Measurements from ENCODE around the gene RAB30. TPM values are rescaled to one million over a fixed set of nuclear protein-coding genes. Genes with fewer than 3 reads are reported as not detected.

RAB30 gene
- total and polyA plus RNA-seq, 2 experiments from 2014 or later: 2.5 to 10.2 TPM

- Histone ChIP-seq H3K4me2 (no peak overlapping the region), H3K36me3 (replicated peaks; ENCODE audit: insufficient read depth, low read depth) (no peaks in the 10 kb centered on the region), H3K9me3 (ENCODE audit: low read depth) (no peaks in the 10 kb centered on the region), H4K20me1 (ENCODE audit: insufficient read depth, poor library complexity, severe bottlenecking) (no peaks in the 10 kb centered on the region), H3K79me2 (peaks cover 54% of the 10 kb centered on the region), H3K27me3 (no peaks in the 10 kb centered on the region), H2AFZ (no peak overlapping the region), H3K4me3 (no peak overlapping the region), H3K9me2 (replicated peaks; ENCODE audit: insufficient read depth) (no peaks in the 10 kb centered on the region), H3K4me1 (ENCODE audit: insufficient read depth) (peaks cover 3% of the 10 kb centered on the region), H3K27ac (no peak overlapping the region)
- WGBS (ENCODE audit: low lambda C conversion rate, missing lambda C conversion rate): 94% methylated on average over 4 of the region's 4 CpGs
- TF ChIP-seq EZH2 (IDR thresholded peaks at IDR 0.05; ENCODE audit: borderline replicate concordance) (no peak), EZH2phosphoT487 (IDR thresholded peaks at IDR 0.05; ENCODE audit: low read depth, severe bottlenecking, unreplicated experiment) (no peak)
- TF ChIP-seq, protein P1, sequence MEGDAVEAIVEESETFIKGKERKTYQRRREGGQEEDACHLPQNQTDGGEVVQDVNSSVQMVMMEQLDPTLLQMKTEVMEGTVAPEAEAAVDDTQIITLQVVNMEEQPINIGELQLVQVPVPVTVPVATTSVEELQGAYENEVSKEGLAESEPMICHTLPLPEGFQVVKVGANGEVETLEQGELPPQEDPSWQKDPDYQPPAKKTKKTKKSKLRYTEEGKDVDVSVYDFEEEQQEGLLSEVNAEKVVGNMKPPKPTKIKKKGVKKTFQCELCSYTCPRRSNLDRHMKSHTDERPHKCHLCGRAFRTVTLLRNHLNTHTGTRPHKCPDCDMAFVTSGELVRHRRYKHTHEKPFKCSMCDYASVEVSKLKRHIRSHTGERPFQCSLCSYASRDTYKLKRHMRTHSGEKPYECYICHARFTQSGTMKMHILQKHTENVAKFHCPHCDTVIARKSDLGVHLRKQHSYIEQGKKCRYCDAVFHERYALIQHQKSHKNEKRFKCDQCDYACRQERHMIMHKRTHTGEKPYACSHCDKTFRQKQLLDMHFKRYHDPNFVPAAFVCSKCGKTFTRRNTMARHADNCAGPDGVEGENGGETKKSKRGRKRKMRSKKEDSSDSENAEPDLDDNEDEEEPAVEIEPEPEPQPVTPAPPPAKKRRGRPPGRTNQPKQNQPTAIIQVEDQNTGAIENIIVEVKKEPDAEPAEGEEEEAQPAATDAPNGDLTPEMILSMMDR (IDR thresholded peaks at IDR 0.05; ENCODE audit: poor library complexity): no peak
- no peak for DNase-seq (ENCODE audit: low spot score)
Measured at GRCh38 chr11:83061883-83062282, 9.8 kb downstream of the RAB30 start.

DNA sequence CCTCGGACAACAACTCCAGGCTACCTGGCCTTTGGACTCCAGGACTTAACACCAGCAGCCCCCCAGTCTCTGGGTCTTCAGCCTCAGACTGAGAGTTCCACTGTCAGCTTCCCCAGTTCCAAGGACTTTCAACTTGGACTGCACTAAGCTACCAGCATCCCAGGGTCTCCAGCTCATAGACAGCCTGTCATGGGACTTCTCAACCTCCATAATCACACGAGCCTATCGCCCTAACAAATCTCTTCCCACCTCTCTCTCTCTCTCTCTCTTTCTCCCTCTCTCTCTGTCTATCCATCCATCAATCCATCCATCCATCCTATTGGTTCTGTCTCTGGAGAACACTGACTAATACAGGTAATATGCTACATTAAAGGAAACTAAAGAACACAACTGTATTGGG, 10.7 kb downstream of the RAB30 start:
- H3K79me2 ChIP-seq: peaks cover 45% of the 10 kb centered on the region
- no peak overlapping the region for H2AFZ ChIP-seq
- TF ChIP-seq EZH2 (IDR thresholded peaks at IDR 0.05; ENCODE audit: borderline replicate concordance) (no peak), EZH2phosphoT487 (IDR thresholded peaks at IDR 0.05; ENCODE audit: low read depth, severe bottlenecking, unreplicated experiment) (no peak)
- TF ChIP-seq, protein P1 (IDR thresholded peaks at IDR 0.05; ENCODE audit: poor library complexity): no peak
- no peak overlapping the region for H3K4me3 ChIP-seq
- no peak for DNase-seq (ENCODE audit: low spot score)
- no peaks in the 10 kb centered on the region for H3K36me3 ChIP-seq (replicated peaks; ENCODE audit: insufficient read depth, low read depth)
- WGBS (ENCODE audit: low lambda C conversion rate, missing lambda C conversion rate): 95% methylated on average over 3 of the region's 3 CpGs
- H3K9me2 ChIP-seq (replicated peaks; ENCODE audit: insufficient read depth): no peaks in the 10 kb centered on the region
- H3K4me2 ChIP-seq: no peak overlapping the region
- no peaks in the 10 kb centered on the region for H3K27me3 ChIP-seq
- peaks cover 3% of the 10 kb centered on the region for H3K4me1 ChIP-seq (ENCODE audit: insufficient read depth)
- H4K20me1 ChIP-seq (ENCODE audit: insufficient read depth, poor library complexity, severe bottlenecking): no peaks in the 10 kb centered on the region
- no peak overlapping the region for H3K27ac ChIP-seq
- H3K9me3 ChIP-seq (ENCODE audit: low read depth): no peaks in the 10 kb centered on the region

DNA sequence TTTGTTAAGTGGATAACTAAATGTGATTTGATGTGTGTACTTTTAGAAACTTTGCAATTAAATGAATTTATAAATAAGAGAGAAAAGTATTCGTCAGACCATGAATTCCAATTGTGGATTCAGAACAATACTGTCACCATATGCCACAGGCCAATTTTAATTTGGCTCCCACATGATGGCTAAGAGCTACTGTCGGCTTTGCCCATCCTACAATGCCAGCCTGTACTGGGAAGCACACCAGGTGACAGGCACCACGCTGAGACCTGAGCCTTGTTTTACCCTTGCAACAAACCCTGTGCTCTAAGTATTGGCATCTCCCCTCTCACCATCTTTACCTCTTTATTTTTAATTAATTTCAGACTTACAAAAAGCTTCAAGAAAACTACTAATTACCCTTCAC, 14.0 kb downstream of the RAB30 start:
- Histone ChIP-seq H4K20me1 (ENCODE audit: insufficient read depth, poor library complexity, severe bottlenecking) (no peaks in the 10 kb centered on the region), H3K79me2 (peaks cover 33% of the 10 kb centered on the region), H3K9me2 (replicated peaks; ENCODE audit: insufficient read depth) (no peaks in the 10 kb centered on the region), H3K27ac (no peak overlapping the region), H3K27me3 (no peaks in the 10 kb centered on the region), H3K4me1 (ENCODE audit: insufficient read depth) (peaks cover 2% of the 10 kb centered on the region), H2AFZ (no peak overlapping the region), H3K4me3 (no peak overlapping the region), H3K36me3 (replicated peaks; ENCODE audit: insufficient read depth, low read depth) (no peaks in the 10 kb centered on the region), H3K9me3 (ENCODE audit: low read depth) (no peaks in the 10 kb centered on the region), H3K4me2 (no peak overlapping the region)
- WGBS (ENCODE audit: low lambda C conversion rate, missing lambda C conversion rate): 93% methylated on average over 3 of the region's 3 CpGs
- no peak for DNase-seq (ENCODE audit: low spot score)
- TF ChIP-seq EZH2 (IDR thresholded peaks at IDR 0.05; ENCODE audit: borderline replicate concordance) (no peak), EZH2phosphoT487 (IDR thresholded peaks at IDR 0.05; ENCODE audit: low read depth, severe bottlenecking, unreplicated experiment) (no peak)
- TF ChIP-seq, protein P1 (IDR thresholded peaks at IDR 0.05; ENCODE audit: poor library complexity): no peak

GRCh38 chr11:83056611-83057010, 15.1 kb downstream of the RAB30 start:
- Histone ChIP-seq H3K36me3 (replicated peaks; ENCODE audit: insufficient read depth, low read depth) (no peaks in the 10 kb centered on the region), H3K79me2 (peaks cover 29% of the 10 kb centered on the region), H3K27me3 (no peaks in the 10 kb centered on the region), H4K20me1 (ENCODE audit: insufficient read depth, poor library complexity, severe bottlenecking) (no peaks in the 10 kb centered on the region), H3K4me3 (no peak overlapping the region), H3K9me2 (replicated peaks; ENCODE audit: insufficient read depth) (no peaks in the 10 kb centered on the region), H3K9me3 (ENCODE audit: low read depth) (no peaks in the 10 kb centered on the region), H3K4me1 (ENCODE audit: insufficient read depth) (peaks cover 9% of the 10 kb centered on the region), H2AFZ (no peak overlapping the region), H3K4me2 (no peak overlapping the region), H3K27ac (no peak overlapping the region)
- TF ChIP-seq EZH2 (IDR thresholded peaks at IDR 0.05; ENCODE audit: borderline replicate concordance) (no peak), EZH2phosphoT487 (IDR thresholded peaks at IDR 0.05; ENCODE audit: low read depth, severe bottlenecking, unreplicated experiment) (no peak)
- TF ChIP-seq, protein P1 (IDR thresholded peaks at IDR 0.05; ENCODE audit: poor library complexity): no peak
- DNase-seq (ENCODE audit: low spot score): no peak
- WGBS (ENCODE audit: low lambda C conversion rate, missing lambda C conversion rate): 100% methylated on average over 1 of the region's 1 CpG

Data from hepatocyte (in vitro differentiated cells).